ENCODE measurements around the gene THOC5.

- TF ChIP-seq CTCF (IDR thresholded peaks at IDR 0.05) (no peak), POLR2AphosphoS5 (IDR thresholded peaks at IDR 0.05) (peak; percentile 76), POLR2A (IDR thresholded peaks at IDR 0.05) (no peak)
Measured at GRCh38 chr22:29563652-29564460, 10.3 kb upstream of the THOC5 start.
